ENCODE data around the gene CECR2.

The CECR2 gene

DNA sequence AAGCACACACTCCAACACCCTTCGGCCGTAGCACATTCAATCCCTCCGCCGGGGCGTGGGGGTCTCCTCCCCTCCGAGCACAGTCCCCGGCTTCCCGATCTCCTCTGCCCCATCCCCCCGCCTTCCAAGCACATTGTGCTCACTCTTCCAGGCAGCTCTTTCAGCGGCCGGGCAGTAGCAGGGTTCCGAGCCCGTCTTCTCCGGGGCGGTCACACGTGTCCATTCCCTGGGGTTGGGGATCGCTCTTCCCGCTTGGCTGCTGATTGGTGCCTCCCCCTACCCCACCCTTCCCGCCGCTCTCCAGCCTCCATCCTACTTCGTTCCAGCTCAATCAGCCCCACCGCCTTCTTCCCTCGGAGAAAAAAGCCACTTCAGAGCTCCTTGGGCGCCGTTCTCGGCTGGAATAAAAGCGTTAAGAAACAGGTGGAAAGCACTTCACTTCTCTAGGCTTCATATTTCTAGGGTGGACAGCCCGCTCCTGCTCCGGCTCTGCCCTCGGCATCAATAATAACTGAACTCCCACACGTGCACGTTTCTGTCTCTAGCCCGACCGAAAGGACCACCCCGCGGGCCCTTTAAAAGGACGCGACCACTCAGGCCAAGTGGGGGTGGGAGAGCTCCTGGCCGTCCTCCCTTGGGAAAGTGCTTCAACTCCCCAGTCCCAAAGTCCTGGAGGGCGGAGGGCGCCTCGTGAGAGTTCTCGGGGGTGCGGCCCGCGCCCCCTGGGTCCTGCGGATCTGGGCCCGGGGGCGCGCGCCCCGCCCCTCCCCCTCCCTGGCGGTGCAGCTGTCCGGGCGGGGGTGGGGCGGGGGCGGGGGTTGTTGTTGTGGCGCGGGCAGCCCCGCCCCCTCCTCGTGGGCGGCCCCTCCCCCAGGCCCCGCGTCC, 464 bp upstream of the CECR2 start:
- DNase-seq: no peak

DNA sequence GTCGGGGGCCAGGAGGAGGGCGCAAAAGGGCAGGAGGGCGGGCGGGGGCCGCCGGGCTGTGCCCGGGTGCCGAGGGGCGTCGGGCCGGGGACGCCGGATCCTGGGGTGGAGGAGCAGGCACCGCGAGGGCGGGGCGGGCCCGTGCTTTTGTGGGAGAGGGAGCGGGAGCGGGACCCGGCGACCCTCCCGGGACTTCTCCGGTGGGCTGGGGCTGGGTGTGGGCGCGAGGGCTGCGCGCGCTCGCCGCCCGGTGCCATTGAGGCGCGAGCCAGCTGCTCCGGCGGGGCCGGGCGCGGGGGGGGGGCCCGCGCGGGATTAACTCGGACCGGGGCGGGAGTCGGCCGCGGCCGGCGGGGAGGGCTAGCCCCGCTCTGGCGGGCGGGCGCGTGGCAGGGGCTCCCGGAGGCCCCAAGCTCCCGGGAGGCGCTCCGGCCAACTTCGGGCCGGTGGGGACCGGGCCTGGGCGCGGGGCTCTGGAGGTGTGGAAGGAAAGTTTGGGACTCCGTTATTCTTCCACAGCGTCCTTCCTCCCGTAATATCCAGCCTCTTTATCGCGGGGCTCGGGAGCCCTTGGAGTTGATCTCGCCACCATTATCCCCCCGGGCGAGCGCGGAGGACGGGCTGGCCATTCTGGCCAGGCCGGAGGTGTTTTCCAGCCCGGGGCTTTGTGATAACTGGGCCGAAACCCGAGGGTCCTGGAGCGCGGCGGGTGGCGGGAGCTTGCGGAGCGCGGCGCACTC, 936 bp downstream of the CECR2 start:
- no peak for DNase-seq

DNA sequence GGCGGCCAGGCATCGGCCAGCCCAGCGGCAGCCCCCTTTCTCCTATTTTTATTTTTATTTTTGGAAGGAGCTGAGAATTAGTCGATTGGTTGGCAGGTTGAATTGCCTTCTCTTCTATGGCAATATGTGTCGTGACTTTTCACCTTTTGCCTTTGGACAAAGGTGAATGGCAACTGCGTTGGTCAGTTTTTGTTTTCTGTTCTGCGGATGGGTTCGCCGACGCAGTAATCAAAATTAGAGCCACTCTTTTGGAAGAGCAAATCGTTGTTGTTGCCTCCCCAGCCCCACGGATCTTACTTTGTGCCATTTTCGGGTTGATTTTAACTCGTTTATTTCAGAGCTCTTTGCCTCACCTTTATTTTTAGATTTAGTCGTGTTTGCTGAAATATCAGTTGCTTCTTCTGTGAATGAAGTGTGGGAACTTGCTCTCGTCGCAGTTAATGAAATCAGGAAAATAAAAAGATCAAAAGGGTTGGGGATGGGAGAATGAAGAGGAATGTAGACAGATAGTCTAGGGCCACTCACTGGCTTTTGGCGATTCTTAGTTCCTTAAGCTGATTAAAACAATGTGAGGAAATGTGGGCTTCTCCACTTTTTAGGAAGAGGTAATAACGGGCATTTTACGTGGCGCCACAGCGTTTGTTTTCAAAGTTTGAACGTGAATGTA, 1.6 kb downstream of the CECR2 start:
- DNase-seq: no peak

DNA sequence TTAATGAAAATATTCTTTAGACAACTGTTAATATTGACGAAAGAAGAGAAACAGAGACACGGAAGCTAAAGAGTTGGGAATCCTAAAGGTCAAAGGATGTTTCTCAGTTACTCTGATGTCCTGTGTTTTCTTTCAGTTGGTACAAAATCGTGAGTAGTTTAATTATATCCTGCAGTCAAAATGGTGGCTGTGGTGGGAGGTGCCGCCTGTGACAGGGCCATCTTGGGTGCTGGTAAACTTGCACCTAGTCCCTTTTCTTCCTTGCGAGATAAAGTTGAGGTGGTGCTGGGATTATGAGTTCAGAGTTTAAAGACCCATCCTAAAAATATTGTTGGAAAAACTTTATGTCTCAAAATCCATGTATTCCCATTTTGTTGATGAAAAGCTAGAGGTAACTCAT, 2.2 kb downstream of the CECR2 start:
- no peak for DNase-seq

DNA sequence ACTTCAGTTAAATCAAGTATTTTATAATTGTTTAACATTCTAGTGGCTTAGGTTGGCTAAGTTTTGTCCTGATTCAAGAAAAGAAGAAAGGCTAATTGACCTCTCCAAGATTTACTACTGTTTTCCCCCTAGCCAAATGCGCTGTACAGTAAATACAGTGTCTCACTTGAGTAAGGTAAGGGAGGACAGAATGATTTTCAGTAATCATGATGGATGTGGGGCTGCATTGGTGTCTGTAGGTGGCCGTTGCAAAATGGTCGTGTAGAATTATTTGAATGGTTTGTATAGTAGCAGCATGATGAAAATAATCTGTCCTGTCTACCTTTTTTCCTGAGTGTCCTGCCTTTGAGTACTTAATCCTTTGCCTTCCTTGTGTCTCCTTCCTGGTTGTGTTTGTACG, 4.6 kb downstream of the CECR2 start:
- no peak for DNase-seq

DNA sequence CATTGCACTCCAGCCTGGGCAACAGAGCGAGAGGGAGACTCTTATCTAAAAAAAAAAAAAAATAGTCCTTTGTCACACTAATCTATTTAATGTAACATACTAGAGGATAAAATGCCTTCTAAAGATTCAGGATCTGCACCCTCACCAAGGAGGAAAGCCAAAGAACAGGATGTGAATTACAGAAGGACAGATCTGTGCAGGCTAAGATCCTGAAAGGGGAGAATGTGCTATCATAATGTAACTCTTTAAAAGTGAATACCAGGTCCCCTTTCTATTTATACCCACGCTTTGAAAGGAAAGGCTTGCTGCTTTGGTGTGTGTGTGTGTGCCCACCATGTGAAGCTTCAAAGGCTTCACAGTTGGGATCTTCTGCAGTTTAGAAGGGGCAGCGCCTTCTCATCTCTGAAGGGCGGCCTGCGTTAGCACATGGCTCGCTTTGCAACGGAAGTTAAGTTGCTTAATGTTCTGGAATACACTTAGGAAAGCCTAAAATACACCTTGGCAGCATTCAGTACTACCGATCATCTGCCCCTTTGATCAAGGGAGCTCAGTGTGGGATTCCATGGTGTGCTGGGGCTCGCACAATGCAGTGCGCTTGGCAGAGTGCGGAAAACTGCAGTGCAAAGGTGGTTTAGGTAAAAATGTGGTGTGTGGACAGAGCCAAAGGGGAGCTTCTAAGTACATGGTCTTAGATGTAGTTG, 6.8 kb downstream of the CECR2 start:
- no peak for DNase-seq

DNA sequence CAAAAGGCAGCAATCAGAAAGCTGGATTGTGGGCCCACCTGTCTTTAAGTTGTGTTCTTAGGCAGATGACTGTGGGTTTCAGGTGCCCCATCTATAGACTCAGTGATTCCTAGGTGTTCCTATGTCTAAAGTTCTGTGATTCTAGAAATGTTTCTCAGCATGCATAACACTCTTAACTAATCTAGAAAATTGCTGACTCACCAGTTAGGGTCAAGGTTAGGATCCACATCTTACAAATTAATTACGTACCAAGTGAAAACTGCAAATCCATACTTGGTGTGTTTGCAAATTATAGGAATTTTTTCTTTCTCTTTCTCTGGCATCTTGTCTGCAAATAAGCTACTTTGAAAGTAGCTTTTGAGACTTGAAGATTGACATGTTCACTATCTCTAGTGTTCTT, 7.7 kb downstream of the CECR2 start:
- DNase-seq: no peak

DNA sequence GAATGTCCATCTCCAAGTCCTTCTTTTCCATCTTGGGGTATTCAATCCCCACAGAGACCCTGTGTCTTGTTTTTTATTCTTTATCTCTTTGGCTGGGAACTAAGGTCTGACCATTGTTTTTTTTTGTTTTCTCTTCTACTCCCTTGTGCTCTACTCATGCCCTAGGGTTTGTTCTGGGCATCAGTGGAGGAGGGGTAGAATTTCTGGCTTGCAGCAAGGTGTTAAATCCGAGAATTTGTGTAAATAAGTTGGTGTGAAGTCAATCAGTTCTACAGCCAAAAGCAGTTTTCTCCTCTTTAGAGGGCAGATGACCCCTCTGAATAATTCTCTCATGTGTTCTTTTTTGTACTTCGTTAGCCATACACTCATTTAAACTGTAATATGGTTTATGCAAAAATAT, 10.7 kb downstream of the CECR2 start:
- DNase-seq: no peak

DNA sequence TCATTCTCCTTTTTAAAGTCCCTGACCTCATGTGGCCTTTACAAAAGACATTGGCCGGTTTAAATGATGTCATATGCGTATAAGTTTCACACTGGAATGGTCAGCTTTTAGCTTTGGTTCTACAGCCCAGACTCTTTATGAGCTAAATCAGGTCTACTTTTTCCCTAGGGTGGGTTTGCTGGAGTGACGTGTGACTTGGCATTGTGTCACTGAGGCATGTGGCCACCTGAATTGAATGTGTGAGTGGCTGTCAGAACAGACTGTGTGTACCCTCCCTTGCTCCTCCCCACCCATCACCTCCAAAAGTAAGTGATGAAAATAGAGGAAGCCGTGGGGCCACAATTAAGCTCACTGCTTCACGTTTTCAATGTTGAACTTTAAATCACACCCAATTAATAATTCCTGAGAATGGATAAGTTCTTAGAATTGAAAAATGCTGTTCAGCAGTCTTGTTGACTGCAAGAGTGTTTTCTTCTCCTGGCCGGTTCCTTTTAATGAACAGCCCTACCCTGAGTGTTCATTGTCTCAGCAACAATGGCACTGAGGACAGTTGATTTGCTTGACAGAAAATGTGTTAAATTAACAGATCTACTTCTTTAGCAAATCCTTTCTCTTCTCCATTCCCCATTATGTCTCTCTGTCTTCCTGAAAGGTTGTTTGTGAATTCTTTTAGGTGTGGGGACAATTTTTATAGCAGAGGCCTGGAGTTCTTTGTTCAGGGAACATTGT, 11.3 kb downstream of the CECR2 start:
- DNase-seq: no peak

DNA sequence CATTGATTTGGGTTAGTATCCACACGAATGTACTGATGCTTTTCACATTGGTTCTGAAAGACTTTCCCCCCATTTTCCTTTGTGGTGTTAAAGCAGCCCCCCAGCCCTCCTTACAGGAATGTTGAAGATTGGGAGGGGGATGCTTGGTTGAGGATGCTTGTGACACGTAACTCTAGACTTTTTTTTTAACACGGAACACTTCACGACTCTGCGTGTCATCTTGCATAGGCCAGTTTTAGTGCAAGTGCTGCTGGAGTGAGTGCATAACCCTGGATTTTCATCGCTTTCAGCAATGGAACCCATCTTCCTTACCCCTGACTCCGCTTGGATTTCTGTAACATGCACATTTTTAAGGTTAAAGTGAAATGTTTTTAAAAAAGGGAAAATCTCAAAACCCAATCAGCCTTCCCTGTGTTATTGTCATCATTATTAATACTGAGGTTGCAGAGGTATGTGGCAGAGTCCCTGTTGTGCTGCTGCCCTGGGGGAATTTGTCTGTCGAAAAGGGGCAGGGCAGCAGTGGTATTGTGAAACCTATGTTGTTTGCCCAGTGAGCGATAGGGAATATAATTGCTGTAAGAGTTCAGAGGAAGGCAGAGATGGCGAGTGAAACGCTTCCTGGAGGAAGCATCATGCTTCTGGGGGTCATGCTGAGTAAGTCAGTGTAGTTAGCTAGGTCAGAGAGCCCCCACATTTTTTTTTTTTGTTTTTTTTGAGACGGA, 12.1 kb downstream of the CECR2 start:
- DNase-seq: no peak

DNA sequence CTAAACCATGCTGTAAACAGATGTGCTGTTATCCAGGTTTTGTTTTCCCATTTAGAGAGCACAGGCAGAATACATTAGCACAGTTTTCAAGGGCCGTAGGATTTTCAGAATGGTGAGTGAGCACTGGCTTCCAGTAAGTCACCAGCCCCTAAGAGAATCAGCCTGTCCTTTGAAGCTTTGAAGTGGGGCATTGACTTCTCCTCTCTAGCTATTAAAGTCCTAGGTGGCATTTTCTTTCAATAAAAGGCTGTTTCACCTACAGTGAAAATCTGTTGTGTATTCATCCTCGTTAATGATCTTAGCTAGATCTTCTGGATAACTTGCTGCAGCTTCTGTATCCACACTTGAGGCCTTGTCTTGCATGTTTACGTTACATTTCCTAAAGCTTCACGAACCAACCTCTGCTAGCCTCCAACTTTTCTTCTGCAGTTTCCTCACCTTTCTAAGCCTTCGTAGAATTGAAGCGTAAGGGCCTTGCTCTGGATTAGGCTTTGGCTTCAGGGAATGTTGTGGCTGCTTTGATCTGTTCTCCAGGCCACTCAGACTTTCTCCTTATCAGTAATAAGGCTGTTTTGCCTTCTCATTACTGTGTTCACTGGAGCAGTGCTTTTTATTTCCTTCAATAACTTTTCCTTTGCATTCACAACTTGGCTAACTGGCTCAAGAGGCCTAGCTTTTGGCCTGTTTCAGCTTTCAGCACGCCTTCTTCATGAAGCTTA, 15.5 kb downstream of the CECR2 start:
- DNase-seq: no peak

DNA sequence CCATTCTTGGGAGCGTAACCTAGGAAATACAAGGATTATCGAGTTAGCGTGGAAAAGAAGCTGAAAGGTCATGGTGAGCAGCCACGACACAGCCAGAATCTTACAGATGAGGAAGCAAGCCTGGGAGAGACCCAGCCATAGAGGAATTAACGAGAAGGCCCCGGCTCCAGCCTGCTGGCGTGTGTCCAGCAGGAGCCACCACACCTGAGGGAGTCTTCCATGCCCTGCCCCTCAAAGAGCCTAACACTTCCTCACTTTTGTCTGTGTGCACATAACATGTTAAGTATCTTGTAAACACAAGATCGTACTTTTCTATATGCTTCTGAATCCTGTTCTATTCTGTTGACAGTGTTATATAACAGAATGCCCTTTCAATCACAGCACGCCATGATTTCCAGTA, 18.1 kb downstream of the CECR2 start:
- no peak for DNase-seq

DNA sequence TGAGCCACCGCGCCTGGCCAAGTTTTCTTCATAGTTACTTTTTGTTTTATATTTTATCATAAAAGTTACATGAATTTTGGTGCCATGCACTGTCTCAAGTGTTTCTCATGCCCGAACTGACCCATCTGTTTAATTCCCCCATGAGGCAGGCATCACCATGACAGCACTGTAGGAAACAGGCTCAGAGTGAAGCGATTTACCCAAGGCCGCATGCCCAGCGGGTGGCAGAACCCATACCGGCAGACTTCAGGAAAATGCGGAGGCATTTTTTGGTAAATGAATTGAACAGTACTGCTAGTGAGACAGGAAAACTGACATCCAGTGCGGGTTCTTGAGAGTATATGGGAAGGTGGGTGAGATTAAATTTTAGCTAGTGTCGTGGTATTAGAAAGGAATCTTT, 19.0 kb downstream of the CECR2 start:
- DNase-seq: no peak

DNA sequence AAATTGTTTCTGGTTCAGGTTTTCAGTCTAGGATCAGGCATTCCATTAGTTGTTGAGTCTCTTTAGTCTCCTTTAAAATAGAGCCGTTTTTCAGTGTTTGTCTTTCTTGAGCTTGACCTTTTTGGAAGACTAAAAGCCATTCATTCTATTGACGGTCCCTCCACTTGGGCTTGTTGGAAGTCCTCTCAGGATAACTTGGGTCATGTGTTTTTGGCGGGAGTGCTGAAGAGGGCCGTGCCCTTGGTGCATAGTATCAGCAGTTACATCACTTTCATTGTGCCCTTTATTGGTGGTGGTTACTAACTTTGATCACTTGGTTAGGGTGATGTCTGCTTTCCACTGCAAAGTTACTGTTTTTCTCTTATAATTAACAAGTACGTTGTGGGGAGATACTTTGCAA, 20.8 kb downstream of the CECR2 start:
- DNase-seq: no peak

DNA sequence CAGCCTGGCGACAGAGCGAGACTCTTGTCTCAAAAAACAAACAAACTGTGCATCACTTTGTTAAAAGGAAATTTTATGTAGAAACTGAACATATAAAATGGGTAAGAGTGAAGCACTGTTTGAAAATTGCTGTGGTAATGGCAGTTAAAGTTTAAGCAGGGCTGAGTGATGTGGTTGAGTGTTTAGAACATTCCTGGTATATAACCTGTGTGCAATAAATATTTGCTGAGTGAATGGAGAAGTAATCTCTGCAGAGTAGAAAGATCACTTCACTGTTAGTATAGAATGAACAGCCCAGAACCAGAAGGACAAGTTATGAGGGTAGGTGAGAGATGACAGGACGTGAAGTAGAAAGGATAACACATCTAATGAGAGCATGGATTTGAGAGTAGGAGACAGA, 27.3 kb downstream of the CECR2 start:
- no peak for DNase-seq

DNA sequence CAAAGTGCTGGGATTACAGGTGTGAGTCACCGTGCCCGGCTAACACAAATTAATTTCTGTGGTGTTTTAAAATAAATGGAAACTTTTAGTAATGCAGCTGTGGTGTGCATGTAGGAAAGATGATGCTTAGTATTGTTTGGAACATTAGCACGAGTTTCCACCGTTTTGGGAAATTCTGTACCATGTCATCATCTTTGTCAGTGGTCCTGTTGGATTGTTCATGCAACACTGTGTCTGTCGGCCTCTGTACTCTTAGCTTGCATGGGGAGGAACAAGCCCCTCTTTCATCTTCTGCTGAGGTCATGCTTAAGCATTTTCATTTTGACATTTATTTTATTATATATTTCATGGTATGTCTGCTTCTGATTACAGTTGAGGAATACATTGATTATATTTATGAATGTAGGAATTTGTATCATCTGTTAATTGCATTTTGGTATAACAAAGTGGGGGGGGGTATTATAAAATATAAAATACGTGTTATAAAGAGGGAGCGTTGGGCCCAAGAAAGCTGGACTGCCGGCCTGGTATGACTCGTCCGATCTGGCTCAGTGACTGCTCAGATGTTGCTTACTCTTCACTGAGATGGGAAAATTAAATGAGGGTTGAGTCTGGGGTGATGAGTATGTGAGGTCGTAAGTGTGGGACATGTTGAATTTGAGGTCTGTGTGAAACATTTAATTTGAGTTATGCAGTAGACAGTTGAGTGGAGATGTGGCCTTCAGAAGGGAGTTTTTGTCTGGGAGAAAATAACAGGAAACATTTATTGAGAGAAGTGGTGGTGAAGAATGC, 28.7 kb downstream of the CECR2 start:
- DNase-seq: no peak

DNA sequence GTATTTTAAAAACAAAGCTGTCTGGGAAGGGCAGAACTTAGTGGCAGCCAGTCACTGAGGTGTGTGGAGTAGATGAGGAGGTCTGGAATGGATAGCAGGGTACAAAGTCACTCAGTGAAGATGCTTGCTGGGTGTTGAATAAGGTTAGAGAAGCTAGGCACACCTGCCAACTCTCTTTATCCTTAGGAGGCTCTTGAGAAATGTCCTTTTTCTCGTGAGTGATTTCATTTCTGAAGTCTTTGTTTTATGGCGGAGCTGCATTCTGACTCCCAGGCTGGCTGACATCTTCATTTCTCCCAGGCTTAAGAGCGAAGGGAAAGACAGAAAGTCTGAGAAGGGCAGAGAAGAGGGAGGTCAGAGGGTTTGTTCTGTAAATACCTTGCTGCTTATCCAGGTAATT, 31.0 kb downstream of the CECR2 start:
- DNase-seq: no peak

DNA sequence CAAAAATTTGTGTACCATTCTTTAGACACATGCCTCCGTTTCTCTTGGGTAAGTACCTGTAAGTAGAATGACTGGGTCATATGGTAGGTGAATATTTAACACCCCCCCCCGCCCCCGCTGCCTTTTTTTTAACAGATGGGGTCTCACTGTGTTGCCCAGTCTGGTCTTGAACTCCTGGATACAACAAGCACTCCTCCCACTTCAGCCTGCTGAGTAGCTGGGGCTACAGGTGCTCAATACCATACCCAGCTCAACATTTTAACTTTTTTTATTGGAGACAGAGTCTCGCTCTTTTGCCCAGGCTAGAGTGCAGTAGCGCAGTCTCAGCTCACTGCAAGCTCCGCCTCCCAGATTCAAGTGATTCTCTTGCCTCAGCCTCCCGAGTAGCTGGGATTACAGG, 32.5 kb downstream of the CECR2 start:
- DNase-seq: no peak

DNA sequence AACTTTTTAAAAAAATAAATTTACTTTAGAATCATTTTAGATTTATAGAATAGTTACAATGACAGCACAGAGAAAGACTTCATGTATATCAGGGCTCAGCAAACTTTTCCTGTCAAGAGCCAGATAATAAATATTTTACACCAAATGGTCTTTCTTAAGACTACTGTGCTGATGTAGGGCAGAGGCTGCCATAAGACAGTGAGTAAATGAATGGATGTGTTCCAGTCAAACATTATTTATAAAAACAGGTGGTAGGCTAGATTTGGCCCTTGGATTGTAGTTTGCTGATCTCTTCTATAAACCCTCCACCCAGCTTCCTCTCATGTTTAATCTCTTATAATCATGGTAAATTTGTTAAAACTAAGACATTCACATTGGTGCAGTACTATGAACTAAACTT, 33.0 kb downstream of the CECR2 start:
- no peak for DNase-seq

DNA sequence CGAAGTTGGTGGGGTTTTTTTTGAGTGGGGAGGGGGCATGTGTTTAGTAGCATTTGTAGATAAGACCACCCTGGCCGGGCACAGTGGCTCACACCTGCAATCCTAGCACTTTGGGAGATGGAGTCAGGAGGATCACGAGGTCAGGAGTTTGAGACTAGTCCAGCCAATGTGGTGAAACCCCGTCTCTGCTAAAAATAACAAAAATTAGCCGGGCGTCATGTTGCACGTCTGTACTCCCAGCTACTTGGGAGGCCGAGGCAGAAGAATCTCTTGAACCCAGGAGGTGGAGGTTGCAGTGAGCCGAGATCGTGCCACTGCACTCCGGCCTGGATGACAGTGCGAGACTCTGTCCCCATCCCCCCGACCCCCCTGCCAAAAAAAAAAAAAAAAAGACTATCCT, 34.6 kb downstream of the CECR2 start:
- DNase-seq: no peak

All from hematopoietic multipotent progenitor cell treated with erythropoietin and hydrocortisone succinate and interleukin-3 and kit ligand, for 8 days (in vitro differentiated cells).